NT2/D1 (cell line): Measurements from ENCODE around the gene NHS.

Experiments
- DNase-seq: peaks from one replicate; pipeline ENCODE4 v3.0.0-alpha.2; 2011; ENCODE audit warnings: low read depth, low spot score
- H3K27me3 ChIP-seq: 2 replicates; pipeline ENCODE4 v1.6.0; 2011; ENCODE audit warnings: mild to moderate bottlenecking; ENCODE audit not compliant: insufficient read length, insufficient read depth
- H3K36me3 ChIP-seq: 2 replicates; pipeline ENCODE4 v1.6.1; 2011; ENCODE audit warnings: mild to moderate bottlenecking, low read length, mixed read lengths; ENCODE audit not compliant: insufficient read depth, insufficient read length
- H3K4me1 ChIP-seq: 2 replicates; pipeline ENCODE4 v1.5.1; 2011; ENCODE audit not compliant: insufficient read depth, insufficient read length
- H3K4me3 ChIP-seq: 2 replicates; pipeline ENCODE4 v1.5.1; 2011; ENCODE audit warnings: low read depth; ENCODE audit not compliant: insufficient read length
- H3K9ac ChIP-seq: 2 replicates; pipeline ENCODE4 v1.6.0; 2011; ENCODE audit warnings: low read depth; ENCODE audit not compliant: insufficient read length
- H3K9me3 ChIP-seq: 2 replicates; pipeline ENCODE4 v1.5.1; 2011; ENCODE audit warnings: mild to moderate bottlenecking, low read length; ENCODE audit not compliant: insufficient read depth
- SUZ12 ChIP-seq: IDR thresholded peaks from 2 replicates; pipeline ENCODE4 v1.6.1; 2011; ENCODE audit not compliant: insufficient read length, insufficient read depth; ENCODE audit errors: extremely low read depth
- YY1 ChIP-seq: IDR thresholded peaks from 2 replicates; pipeline ENCODE4 v1.6.1; 2011; ENCODE audit not compliant: insufficient read length, insufficient read depth
- ZNF274 ChIP-seq: IDR thresholded peaks from 2 replicates; pipeline ENCODE4 v1.6.1; 2011; ENCODE audit warnings: mild to moderate bottlenecking, low read depth, low read length

Gene NHS

DNA sequence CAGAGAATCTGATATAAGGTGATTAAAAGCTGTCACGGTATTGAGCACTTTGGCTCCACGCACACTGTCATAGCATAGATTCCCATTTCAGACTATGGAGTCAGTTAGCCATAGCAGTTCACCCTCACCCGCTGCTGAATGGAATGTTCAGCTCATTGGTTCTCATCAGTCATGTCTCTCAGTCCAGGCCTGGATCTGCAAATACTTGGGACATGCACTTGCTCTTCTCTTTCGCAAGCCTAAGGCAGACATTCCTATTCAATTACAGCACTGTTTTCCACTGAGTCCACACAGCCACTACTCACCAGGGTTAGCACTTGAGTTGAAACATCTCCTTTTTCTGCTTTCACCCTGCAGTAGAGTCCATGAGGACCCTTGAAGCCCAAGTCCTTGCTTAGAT lies 331.7 kb downstream of the NHS start:
- DNase-seq, result no peak
- Histone ChIP-seq H3K9ac (no peak overlapping the region), H3K36me3 (no peaks in the 10 kb centered on the region), H3K4me3 (no peak overlapping the region), H3K9me3 (no peaks in the 10 kb centered on the region), H3K4me1 (no peaks in the 10 kb centered on the region), H3K27me3 (no peaks in the 10 kb centered on the region)
- no peak for TF ChIP-seq SUZ12
- no peak for TF ChIP-seq YY1
- TF ChIP-seq ZNF274, result no peak

DNA sequence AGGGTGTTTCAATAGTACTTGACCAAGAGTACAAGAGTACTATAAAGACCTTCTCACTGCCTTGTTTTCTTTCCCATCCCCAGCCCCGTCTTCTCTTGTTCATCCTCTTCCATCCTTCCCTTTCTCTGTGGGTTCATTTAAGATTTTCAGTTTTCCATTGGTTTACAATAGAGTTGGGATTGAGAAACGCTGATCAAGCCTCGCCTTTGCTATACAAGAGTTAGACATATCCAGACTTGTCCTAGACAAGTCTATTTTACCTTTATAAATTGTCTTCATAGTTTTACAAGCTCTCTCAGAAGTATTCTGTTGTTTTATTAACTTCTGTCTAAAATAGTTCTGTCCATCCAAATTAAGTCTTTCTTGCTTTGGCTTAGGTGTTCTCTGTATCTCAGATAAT lies 332.7 kb downstream of the NHS start:
- no peaks in the 10 kb centered on the region for H3K36me3 ChIP-seq
- H3K9ac ChIP-seq, result no peak overlapping the region
- TF ChIP-seq SUZ12 (no peak), YY1 (no peak), ZNF274 (no peak)
- no peak overlapping the region for H3K4me3 ChIP-seq
- H3K9me3 ChIP-seq, result no peaks in the 10 kb centered on the region
- H3K27me3 ChIP-seq, result no peaks in the 10 kb centered on the region
- no peak for DNase-seq
- no peaks in the 10 kb centered on the region for H3K4me1 ChIP-seq

DNA sequence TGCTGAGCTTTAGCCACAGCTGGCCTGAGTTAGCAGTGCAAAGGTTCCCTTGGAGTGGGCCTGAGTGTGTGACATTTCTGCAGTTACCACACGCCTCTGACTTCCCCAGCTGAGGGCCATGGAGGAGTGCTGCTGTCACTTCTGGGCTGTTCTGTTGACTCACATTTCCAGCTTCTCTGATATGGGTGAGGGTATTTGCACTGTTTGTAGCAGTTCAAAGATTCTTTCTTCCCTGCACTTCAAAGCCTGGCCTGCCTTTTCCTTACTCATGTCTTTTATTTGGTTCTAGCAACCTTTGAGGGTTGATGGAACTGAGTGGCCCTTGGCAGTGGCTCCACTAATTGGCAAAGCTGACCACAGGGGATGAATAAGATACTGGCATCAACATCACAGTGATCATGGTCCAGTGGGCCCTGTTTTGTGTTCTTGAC lies 335.9 kb downstream of the NHS start:
- no peak for DNase-seq
- H3K9me3 ChIP-seq, result no peaks in the 10 kb centered on the region
- H3K4me3 ChIP-seq, result no peak overlapping the region
- H3K27me3 ChIP-seq, result no peaks in the 10 kb centered on the region
- TF ChIP-seq ZNF274 (no peak), SUZ12 (no peak), YY1 (no peak)
- H3K4me1 ChIP-seq, result no peaks in the 10 kb centered on the region
- H3K9ac ChIP-seq, result no peak overlapping the region
- no peaks in the 10 kb centered on the region for H3K36me3 ChIP-seq

DNA sequence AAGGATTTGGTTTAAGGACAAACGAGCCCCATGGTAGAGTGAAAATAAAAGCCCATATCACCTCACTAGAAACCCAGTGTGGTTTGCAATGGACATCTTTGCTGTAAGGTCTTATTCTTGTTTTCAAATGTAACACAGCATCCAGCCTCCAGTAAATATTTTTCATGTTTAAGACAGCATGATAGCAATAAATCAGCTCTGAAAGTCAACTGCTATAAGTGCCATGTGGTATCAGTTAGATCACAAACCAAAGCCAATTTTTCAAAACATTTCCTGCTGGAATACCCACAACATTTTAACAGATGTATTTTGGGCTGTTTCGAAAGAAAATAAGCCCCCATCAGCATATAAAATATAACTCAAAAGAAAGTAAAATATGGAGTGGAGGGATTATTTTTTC lies 338.3 kb downstream of the NHS start:
- no peaks in the 10 kb centered on the region for H3K9me3 ChIP-seq
- no peaks in the 10 kb centered on the region for H3K4me1 ChIP-seq
- no peaks in the 10 kb centered on the region for H3K36me3 ChIP-seq
- H3K27me3 ChIP-seq, result no peaks in the 10 kb centered on the region
- no peak overlapping the region for H3K4me3 ChIP-seq
- TF ChIP-seq SUZ12 (no peak), YY1 (no peak), ZNF274 (no peak)
- DNase-seq, result no peak
- no peak overlapping the region for H3K9ac ChIP-seq

DNA sequence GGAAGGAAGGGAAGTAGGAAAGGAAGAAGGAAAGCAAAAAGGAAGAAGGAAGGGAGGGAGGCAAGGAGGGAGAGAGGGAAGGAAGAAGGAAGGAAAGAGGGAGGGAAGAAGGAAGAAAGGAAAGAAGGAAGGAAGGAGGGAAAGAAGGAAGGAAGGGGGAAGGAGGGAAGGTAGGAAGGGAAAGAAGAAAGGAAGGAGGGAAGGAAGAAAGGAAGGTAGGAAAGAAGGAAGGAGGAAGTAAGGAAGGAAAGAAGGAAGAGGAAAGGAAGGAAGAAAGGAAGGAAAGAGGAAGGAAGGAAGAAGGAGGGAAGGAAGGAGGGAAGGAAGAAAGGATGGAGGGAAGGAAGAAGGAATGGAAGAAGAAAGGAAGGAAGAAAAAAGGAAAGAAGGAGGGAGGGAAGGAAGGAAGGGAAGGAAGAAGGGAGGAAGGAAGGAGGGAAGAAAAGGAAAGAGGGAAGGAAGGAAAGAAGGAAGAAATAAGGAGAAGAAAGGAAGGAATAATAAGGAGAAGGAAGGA lies 343.7 kb downstream of the NHS start:
- no peaks in the 10 kb centered on the region for H3K36me3 ChIP-seq
- no peak for TF ChIP-seq YY1
- TF ChIP-seq ZNF274, result no peak
- TF ChIP-seq SUZ12, result no peak
- no peak for DNase-seq
- H3K4me3 ChIP-seq, result no peak overlapping the region
- H3K4me1 ChIP-seq, result no peaks in the 10 kb centered on the region
- no peaks in the 10 kb centered on the region for H3K27me3 ChIP-seq
- H3K9me3 ChIP-seq, result no peaks in the 10 kb centered on the region
- no peak overlapping the region for H3K9ac ChIP-seq

DNA sequence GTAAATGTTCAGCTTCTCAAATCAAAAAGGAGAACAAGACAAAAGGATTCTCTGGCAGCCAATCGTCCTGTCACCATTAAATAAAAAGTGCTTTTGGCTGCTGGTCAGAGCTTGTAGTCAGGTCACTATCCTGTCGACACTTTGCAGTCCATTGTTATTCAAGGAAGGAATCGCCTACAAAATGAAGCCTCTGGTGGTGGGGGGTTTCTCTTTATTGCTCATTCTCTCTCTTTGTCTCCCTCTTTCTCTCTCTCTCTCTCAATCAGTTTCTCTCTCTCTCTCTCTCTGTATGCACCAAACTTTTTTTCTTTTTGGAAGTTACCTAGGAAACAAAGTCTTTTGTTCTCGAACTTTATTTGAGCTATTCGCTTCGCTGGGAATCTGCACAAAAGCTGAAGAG lies 344.7 kb downstream of the NHS start:
- Histone ChIP-seq H3K4me3 (no peak overlapping the region), H3K27me3 (no peaks in the 10 kb centered on the region), H3K9me3 (no peaks in the 10 kb centered on the region), H3K9ac (no peak overlapping the region), H3K4me1 (no peaks in the 10 kb centered on the region), H3K36me3 (no peaks in the 10 kb centered on the region)
- no peak for DNase-seq
- TF ChIP-seq ZNF274 (no peak), YY1 (no peak), SUZ12 (no peak)

DNA sequence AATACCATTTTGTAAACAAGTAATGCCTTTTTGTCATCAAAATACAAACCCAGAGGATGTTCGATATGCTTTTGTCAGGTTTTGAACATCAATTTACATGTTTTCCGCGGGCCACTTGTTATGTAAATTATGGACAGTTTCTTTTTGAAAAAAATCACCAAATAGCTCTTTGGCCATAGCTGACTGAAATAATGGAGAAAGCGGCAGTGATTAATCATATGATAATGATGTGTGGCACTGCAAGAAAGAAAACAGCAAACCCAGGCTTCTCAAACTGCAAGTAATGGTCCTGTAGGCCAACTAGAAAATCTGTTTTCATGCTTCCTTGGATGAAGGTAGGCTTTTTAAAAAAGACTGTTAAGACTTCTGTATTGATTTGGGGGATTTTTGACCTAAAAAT lies 346.7 kb downstream of the NHS start:
- no peaks in the 10 kb centered on the region for H3K4me1 ChIP-seq
- H3K9me3 ChIP-seq, result no peaks in the 10 kb centered on the region
- H3K36me3 ChIP-seq, result peaks cover 15% of the 10 kb centered on the region
- no peak for TF ChIP-seq ZNF274
- TF ChIP-seq SUZ12, result no peak
- TF ChIP-seq YY1, result no peak
- no peak overlapping the region for H3K9ac ChIP-seq
- no peaks in the 10 kb centered on the region for H3K27me3 ChIP-seq
- H3K4me3 ChIP-seq, result no peak overlapping the region
- DNase-seq, result no peak
